C4-2B (cell line): ENCODE measurements around the gene NKX3-2.

Source experiments
- ZFX ChIP-seq: fragments of 450-650 bp; IDR thresholded peaks from 2 replicates; pipeline ENCODE4 v1.6.1; 2017
- TF ChIP-seq, protein P1 (sequence below): fragments of 450-650 bp; conservative IDR thresholded peaks from 2 replicates; pipeline ENCODE4 v1.5.1; 2017; ENCODE audit warnings: mild to moderate bottlenecking

DNA sequence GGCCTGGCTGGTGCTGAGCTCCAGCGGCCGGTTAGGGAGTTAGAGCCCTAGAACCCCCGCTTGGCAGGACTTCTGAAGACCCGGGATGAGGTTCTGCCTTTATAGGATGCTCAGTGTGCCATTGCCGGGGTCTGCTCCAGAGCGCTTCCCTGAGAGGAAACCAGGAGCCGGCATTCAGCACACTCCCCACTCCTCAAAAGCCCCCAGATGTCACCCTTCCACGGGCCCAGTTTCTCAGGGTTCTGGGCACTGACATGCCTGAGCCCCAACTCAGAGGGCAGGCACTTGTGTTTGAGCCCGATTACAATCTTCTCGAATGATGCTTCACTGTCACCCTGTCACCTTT is 6.5 kb downstream of the NKX3-2 start:
- TF ChIP-seq, protein P1, sequence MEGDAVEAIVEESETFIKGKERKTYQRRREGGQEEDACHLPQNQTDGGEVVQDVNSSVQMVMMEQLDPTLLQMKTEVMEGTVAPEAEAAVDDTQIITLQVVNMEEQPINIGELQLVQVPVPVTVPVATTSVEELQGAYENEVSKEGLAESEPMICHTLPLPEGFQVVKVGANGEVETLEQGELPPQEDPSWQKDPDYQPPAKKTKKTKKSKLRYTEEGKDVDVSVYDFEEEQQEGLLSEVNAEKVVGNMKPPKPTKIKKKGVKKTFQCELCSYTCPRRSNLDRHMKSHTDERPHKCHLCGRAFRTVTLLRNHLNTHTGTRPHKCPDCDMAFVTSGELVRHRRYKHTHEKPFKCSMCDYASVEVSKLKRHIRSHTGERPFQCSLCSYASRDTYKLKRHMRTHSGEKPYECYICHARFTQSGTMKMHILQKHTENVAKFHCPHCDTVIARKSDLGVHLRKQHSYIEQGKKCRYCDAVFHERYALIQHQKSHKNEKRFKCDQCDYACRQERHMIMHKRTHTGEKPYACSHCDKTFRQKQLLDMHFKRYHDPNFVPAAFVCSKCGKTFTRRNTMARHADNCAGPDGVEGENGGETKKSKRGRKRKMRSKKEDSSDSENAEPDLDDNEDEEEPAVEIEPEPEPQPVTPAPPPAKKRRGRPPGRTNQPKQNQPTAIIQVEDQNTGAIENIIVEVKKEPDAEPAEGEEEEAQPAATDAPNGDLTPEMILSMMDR: no peak
- TF ChIP-seq ZFX: no peak
